Renal cortex interstitium (tissue), 11 donors: Measurements from ENCODE around the gene EXOC3L4. TPM values are rescaled to one million over a fixed set of nuclear protein-coding genes. Genes with fewer than 3 reads are reported as not detected.

ENCODE experiments used
- DNase-seq, 11 donors: peaks; one replicate each; pipeline ENCODE4 v3.0.0-alpha.2; 2013; ENCODE audit warnings: low read depth in 9 of 11, low spot score in 4 of 11; ENCODE audit errors: extremely low read depth in 1 of 11
- polyA plus RNA-seq, 3 donors: library from polyadenylated mRNA; unstranded; fragments of 120-200 nt; gene quantifications; one replicate each; pipeline ENCODE4 v1.2.1, GENCODE V29; 2013; ENCODE audit not compliant: insufficient read length in 3 of 3

Gene EXOC3L4
- polyA plus RNA-seq, 3 donors, result 2.4 to 8.7 (median 4.5) TPM

DNA sequence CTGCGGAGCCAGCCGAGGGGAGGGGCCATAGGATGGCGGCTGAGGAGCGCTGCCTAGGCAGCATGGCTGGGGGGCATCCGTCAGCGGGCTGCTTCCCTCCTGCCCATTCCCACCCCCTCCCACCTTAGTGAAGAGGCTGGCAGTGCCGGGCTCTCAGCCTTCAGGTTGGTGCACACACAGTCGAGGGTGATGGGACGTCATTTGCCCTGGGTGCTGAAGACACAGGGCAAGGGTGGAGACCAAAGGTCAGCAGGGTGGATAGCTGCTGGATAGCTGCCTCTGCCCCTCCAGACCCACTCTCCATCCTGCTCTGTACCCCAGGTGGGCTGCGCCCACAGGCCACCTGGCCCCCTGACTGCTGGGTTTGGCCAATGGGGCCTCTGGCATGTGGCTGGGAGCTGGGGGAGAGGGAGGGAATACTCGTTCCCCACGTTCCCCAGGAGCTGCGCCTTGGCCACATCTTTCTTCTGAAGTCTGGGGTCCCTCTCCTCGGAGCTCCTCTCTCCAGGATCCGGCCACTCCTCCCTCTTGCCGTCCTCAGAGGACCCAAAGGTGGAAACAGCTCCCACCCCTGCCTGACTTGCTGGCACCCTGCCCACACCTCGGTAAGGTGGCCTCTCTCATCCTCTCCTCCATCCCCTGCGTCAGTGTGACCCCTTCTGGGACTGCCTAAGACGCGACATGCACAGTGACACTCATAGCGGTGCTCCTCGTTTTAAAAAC is 26.0 kb upstream of the EXOC3L4 start:
- DNase-seq, result no peak

DNA sequence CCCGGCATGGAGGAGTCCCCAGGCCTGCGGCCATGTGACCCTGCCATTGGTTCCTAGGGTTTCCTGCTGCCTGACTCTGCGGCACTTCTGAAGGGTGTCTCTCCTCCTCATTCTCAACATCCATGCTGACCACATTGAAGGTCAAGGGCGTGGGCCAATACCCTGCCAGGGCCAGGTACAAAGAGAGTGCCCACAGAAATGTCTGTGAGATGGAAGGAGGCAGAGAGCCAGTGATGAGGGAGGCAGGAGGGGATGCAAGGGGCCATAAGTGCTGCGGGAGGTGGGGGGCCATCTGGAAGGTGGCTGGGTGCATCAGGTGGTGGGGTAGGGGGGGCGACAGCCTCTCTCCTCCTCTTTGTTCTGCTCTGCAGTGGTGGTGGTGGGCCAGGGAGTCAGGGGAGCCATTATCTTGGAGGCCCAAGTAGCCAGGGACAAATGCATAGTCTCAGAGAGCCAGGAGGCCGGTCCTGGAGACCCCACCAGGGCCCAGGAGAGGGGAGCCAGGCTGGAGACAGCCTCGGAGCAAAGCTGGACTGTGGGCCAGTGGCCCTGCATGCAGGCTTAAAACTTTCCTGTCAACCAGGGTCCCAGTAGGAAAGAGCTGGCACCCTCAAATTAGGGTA is 24.2 kb upstream of the EXOC3L4 start:
- DNase-seq, result no peak

DNA sequence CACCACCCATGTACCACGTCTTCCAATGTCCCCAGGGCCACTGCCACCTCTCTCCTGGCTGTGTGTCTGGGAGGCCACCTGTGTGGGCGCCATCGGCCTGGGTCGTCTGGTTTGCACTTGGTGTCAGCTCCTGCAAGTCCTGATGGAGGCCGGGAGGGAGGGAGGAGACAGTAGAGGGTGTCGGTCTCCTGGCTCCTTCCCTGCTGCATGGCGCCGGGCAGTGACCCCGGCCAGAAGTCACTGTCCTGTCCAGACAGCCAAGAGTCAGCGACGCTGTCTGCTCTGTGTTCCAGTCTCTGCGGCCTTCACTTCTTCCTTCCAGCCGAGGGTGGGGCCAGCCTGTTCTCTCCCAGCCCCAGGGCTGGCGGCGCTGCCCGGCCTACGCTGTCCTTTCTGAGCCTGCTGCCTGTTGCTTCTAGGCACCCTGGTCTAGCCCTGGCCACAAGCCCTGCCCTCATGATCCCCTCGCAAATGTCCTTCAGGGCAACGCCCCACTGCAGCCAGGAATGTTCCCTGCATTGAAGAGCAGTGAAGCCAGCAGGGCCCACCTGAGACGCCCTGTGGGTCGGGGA is 23.5 kb upstream of the EXOC3L4 start:
- DNase-seq, result no peak

DNA sequence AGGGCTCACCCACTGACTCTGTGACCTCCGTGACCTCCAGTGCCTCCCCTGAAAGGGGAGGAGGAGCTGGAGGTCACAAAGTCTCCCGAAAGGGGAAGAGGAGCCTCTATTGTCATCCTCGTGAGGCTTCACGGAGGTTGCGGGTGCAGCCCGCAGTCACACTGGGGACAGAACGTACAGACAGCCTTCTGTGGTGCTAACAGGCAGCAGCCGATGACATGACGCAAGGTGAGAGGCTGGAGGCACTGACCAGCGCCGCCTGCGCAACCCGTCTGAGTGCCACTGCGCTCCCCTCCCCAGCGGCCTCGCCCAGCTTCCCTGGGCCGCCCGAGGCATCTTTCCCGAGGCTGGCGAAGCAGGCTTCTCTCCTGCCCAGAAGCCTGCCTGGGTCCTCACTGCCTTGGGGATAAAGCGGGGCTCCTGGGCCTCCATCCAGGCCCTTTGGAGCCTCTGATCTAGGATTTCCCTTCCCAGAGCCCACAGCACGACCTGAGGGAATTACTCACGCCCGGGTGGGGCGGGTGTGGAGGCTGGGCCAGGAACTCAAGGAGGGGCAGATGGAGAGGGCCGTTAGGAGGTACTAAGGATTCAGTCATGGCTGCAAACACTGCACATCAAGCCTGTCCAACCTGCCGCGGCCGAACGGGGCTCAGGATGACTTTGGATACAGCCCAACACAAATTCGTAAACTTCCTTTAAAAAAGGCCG is 22.8 kb upstream of the EXOC3L4 start:
- DNase-seq, result no peak

DNA sequence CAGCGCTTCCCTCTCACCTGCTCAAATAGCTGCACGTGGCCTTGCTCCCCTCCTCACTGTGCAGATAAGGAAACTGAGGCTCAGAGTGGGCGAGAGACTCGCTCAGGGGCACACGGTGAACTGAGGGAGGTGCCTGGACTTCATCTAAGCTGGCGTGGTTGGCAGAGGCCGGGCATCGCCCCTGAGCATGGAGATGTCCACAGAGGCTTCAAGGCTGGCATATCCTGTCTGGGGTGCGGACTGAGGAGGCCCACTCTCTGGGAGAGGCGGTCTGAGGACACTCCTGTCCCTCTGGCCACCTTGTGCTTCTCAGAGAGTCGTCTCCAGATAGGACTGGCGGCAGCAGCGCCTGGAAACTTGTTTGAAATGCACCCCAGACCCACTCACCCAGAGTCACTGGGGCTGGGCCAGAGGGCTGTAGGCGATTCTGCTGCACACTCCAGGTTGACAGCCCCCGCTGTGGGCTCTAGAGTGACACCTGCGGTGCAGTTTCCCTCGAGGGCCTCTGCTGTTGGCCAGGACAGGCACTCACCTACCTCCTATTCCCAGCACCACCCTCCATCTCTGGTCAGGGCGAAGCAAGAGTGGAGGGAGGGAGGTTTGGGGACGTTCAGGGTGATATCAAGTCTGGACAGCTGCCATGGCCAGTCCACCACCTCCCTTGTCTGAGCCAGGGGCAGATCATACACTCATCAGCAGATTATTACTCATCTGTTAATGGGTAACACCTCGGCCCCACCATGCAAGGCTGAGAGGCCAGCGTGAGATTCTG is 21.7 kb upstream of the EXOC3L4 start:
- DNase-seq, result no peak

DNA sequence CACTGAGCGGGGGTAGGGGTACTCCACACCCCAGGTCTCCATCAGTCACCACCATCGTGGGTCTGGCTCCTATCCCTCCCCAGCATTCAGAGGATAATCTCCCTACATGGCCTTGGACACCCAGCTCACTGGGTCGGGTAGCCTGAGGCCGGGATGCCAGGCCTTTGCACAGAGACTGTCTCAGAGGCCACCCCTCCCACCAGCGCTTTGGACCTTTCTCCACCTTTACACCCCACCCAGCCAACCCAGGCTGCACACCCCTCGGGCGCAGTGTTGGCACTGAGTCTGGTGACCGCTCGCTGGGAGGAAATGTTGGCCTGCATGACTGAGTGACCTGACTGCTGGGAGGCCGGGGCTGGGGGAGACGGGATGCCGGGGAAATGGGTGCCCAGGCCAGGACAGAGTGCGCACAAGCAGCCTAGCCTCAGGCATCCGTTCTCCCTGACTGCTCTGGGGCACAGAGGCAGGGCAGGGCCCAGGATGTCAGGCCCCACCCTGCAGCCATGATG is 21.1 kb upstream of the EXOC3L4 start:
- no peak for DNase-seq

DNA sequence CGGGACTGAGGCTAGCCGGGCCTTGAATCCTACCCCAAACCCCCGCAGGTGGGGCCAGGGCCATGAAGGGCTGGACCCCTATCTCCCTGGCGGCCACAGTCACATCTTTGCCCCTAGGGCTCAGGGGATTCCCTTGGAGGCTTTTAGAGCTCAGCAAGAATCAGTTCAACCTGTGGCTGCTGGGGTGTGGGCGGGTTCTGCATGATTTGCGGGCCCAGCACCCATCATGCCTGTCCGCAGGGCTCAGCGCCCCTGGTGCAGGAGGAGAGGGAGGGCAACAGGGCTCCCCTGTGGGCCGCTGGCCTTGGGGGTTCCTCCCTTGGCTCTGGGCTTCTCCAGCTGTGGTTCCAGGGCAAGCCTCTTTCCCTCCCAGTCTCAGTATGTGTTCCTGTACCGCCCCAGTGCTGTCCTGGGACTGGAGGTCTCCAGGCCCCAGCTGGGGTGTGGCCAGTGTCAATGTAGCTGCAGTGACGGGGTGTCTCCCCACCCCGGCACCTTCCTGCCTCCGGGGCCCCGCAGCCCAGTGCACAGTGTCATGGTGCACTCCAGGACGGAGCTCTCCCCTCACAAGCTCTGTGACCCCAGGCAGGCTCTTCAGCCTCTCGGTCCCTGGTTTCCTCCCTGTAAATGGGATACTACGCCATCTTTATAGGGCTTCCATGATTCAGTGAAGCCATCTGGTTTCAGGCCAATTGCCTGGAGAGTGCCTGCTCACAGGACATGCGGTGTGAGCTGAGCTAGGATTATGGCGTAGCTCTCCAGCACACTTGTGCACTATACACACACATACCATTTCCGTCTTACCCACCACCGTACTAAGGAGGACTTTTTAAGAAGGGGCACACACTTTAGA is 20.4 kb upstream of the EXOC3L4 start:
- no peak for DNase-seq

DNA sequence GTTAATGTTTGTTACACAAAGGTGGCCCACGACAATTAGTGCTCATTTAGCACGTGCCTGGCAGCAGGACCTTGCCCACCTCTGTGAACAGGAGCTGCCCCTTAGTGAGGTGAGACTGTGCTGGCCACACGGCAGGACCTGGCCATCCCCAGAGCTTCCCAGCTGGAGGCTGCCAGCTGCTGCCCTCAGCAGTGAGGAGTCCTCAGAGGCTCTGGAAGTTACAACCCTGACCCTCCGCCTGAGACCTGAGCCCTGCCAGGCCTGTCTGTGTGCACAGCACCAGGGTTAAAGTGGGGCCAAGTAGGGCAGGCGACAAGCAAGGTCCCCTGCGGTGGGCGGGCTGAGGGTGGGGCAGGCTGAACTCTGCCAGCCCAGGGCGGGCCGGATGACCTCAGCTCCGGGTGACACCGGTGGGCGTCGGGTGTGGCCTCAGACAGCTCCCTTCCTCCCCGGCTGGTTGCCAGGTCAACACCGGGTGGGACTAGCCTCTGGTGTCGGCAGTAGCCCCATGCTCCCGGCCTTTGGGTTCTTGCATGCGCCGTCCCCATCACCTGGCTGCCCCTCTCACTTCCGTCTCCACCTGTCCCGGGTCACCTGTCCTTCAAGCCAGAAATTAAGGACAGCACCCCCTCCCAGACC is 19.7 kb upstream of the EXOC3L4 start:
- DNase-seq, result no peak

DNA sequence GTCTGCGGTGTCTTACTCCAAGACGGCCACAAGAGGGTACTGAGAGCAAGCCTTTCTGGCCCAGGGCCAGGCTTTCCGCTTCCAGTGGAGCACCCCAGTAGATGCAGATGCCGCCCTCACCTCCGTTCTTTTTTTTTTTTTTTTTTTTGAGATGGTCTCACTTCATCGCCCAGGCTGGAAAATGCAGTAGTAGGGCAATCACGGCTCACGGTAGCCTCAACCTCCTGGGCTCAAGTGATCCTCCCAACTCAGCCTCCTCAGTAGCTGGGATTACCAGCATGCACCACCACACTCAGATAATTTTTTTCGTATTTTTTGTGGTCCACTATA is 16.1 kb upstream of the EXOC3L4 start:
- peak in 4 of 11 donors; percentile 69 to 77 (median 70) for DNase-seq

DNA sequence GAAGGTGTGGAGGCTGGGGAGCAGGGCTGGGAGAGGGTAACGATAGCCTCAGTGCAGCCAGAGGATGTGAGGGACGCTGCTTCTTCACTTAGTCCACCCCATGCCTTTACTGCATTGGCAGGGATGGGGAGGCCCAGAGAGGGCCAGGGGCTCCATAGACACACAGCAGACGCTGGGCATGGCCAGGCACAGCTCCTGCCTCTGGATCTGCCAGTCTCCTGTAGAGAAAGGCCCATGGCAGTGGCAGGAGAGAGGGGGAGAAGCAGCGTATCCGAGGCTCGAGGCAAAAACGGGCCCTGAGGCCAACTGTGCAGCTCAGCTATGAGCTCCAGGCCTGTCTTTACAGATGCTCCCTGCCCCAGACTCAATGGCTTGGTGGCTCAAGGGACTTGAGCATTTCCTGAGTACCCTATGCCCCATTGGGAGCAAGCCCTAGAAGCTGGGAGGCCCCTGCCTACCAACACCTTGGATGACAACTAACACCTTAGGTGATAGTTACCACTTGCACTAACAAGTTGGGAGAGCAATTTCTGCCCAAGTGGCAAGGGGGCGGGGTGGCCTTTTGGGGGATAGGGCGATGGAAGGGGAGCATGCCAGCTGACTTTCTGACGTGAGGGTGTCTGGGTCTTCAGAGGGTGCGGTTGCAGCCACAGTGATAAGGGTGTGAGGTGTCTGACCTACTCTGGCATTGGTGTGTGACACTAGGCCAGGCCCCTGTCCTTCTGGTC is 15.5 kb upstream of the EXOC3L4 start:
- DNase-seq, result no peak

DNA sequence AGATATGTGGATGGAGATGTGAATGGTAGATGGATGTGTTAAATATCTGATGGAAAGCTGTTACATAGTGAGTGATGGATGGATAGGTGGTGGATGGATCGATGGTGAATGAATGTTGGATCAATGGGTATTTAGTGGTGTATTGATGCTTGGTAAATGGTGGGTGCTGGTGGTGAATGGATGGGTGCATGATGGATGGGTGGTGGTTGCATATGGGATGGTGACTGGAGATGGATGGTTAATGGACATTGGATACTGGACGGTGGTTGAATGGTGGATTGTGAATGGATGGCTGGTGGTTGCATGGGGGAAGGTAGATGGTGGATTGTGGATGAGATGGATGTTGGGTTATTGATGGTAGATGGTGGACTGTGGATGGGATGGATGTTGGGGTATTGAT is 12.6 kb upstream of the EXOC3L4 start:
- no peak for DNase-seq

DNA sequence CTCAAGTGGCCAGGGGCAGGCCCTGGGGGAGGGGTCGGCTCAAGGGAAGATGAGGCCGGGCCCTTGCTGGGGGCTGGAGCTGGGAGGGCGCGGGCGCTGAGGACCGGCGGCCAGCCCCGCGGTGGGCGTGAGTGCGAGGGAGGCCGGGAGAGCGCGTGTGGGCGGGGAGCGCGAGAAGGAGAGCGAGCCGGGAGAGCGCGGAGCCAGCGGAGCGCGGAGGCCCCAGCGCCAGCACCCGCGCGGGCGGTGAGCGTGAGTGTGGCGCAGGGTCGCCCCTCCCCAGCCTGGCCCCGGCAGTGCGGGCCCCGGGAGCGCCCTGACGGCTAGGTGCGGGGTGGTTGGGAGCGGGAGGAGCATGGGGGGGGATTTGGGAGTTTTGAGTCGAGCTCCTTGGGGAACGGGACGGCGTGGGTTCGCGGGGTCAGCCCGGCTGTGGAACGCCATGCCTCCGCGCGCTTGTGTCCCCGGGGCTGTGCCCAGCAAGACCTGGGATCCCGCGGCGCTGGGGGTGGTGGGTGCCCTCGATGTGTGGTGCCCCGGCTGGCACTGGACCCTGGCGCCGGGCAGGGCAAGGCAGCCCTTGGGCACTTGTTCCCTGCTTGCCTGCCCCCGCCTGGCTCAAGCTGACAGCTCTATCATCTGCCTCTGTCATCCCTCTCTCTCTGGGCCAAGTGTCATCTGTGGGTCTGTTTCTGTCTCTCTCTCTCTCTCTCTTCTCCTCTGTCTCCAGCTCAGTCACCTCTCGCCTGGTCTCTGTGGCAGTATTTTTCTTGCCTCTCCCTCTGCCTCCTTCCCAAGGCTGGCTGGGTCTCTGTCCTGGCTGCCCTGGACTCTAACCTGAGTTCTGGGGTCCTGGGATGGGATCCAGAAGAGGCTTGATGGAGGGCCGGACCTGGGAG is 10.3 kb upstream of the EXOC3L4 start, which contains the start of gene LBHD2:
LBHD2 (plus strand) TSS at position 190 of the 899 bp plus-strand sequence. CDS start 1,803 bp downstream, outside the sequence.
- DNase-seq, result no peak

DNA sequence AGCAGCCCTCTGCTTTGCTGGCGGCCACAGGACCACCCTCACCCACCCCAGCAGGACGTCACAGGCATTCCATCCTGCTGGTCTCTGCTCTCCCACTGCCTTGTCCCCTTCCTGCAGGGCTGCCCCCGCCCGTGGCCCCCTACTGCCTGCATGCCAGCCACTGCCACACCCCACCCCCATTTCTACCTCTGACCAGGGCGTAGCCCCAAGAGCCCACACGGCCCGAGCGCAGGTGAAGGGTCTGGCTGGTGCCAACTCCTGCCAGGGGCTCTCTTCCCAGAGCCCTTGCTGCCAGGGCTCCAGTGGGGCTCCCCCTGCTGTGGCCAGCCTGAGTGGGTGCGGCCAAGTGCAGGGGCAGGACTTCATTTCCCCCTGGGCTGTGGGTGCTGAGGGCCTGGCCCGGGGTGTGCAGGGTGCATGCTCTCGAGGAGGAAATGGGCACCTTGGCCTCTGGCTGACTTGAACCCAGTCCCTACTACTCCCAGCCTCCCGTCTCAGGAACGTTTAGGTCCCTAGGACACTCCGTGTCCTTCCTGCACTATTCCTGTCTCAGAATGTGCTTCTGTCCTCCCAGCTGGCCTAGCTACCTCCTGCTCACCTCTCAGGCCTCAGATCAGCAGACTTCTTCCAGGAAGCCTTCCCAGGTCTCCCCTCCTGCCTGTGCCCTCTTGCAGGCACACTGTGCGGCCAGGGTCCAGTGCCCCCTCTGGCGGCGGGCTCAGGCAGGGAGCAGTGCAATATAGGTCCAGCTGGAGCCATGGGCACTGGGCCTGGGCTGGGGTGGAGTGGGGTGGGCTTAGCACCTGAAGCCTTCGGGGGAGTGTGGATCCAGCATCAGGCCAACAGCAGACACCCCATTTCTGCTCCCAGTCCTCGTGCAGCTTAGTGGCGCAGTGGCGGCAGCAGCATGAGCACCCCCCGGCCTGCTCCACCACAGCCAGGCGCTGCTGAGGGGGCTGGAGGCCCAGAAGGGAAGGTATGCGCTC is 9.1 kb upstream of the EXOC3L4 start:
- no peak for DNase-seq

DNA sequence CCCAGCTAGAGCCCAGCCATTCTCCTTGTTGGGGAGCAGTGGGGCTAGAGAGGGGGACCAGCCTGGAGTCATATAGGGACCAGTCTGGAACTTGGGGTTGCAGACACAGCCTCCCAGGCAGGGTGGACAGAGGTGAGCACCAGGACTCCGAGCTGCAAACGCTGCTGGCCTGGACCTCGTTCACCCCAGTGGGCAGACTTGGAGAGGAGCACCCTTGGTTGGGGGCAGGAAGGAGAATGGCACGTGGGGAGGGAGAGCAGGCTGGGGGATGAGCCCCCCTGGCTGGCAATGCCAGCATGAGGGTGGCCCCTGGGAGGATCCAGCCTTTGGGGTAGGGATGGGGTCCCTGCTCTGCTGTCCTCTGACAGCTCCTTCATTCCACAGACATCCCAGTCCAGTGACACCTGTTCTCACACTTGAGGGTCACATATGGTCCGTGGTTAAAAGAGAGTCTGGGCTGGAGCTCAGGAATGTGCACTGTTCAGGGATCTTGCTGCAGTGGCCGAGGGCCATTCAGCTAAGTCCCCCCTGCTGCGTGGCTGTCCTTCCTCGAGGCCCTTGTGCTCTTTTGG is 7.7 kb upstream of the EXOC3L4 start:
- no peak for DNase-seq
